GM15510 (cell line): ENCODE measurements around the gene CBL.

Experiments
- POLR2A ChIP-seq: IDR thresholded peaks from 3 replicates; pipeline ENCODE4 v1.6.1; 2011; ENCODE audit warnings: borderline replicate concordance; ENCODE audit not compliant: insufficient read length; ENCODE audit errors: extremely low read depth

Gene CBL

DNA sequence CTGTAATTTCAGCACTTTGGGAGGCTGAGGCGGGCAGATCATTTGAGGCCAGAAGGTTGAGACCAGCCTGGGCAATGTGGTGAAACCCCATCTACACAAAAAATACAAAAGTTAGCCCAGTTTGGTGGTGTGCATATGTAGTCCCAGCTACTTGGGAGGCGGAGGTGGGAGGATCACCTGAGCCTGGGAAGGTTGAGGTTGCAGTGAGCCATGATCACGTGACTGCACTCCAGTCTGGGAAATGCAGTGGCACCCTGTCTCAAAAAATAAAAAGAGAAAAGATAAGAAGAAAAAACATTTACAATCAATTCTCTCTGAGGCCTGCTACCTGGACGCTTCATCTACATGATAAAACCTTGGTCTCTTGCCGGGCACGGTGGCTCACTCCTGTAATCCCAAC lies 7.2 kb upstream of the CBL start:
- TF ChIP-seq POLR2A, result no peak

GRCh38 chr11:119202554-119202953 lies 3.6 kb upstream of the CBL start:
- no peak for TF ChIP-seq POLR2A

DNA sequence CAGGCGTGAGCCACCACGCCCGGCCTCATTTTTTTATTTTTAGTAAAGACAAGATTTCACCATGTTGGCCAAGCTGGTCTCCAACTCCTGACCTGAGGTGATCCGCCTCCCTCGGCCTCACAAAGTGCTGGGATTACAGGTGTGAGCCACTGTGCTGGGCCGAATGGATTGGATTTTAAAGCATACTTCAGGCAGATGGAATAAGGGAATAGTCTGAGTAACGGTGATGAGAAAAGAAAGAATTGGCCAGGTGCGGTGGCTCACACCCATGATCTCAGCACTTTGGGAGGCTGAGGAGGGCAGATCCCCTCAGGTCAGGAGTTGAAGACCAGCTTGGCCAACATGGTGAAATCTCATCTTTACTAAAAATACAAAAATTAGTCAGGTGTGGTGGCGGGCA lies 2.1 kb upstream of the CBL start:
- no peak for TF ChIP-seq POLR2A

- no peak for TF ChIP-seq POLR2A
Observed at GRCh38 chr11:119205080-119205479, 1.1 kb upstream of the CBL start.

- no peak for TF ChIP-seq POLR2A
Observed at GRCh38 chr11:119206511-119207414, 624 bp downstream of the CBL start.

- no peak for TF ChIP-seq POLR2A
Observed at GRCh38 chr11:119207415-119207960, 1.3 kb downstream of the CBL start.

DNA sequence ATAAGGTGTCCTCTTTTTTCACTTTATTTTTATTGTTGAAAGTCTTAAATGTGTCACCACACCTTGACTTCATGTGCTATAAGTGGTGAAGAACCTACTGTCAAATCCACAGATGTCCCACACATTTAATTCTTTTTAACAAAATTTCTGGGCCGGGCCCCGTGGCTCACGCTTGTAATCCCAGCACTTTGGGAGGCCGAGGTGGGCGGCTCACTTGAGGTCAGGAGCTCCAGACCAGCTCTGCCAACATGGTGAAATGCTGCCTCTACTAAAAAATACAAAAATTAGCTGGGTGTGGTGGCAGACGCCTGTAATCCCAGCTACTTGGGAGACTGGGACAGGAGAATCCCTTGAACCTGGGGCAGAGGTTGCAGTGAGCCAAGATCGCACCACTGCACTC lies 3.0 kb downstream of the CBL start:
- no peak for TF ChIP-seq POLR2A

DNA sequence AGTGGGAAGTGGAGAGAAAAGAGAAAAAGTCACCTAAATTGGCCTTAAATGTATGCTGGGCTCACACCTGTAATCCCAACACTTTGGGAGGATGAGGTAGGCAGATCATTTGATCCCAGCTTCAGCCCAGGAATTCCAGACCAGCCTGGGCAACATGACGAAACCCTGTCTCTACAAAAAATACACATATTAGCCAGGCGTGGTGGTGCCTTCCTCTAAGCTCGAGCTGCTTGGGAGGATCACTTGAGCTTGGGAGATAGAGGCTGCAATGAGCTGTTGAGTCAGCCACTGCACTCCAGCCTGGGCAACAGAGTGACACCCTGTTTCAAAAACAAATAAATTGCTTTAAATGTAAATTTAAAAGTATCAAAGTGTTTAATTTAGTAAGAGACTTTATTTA lies 3.9 kb downstream of the CBL start:
- TF ChIP-seq POLR2A, result no peak

DNA sequence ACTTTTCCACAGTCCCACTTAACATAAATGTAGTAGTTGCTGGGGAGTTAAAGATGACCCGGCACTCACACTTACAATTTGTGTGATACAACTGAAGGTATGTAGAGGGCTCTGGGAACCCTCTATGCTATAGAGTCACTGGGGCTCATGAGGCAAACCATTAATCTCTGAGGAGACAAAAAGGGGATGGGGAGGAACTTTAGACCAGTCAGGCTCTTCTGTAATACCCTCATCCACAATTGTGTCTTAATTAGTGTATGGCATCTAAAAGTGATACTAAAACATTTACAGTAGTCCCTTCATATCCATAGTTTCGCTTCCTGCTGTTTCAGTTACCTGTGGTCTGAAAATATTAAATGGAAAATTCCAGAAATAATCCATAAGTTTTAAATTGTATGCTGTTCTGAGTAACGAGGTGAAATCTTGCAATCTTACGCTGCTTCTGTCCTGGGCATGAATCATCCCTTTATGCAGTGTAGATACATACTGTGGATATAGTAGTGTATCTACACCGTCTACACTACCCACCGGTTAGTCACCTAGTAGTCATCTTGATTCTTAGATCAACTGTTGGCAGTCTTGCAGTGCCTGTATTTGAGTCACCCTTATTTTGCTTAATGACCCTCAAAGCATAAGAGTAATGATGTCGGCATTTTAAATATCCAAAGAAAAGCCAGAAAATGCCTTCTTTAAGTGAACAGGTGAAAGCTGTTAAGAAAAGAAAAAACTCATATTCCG lies 12.2 kb downstream of the CBL start:
- TF ChIP-seq POLR2A, result no peak

GRCh38 chr11:119222308-119222707 lies 16.2 kb downstream of the CBL start:
- TF ChIP-seq POLR2A, result no peak

DNA sequence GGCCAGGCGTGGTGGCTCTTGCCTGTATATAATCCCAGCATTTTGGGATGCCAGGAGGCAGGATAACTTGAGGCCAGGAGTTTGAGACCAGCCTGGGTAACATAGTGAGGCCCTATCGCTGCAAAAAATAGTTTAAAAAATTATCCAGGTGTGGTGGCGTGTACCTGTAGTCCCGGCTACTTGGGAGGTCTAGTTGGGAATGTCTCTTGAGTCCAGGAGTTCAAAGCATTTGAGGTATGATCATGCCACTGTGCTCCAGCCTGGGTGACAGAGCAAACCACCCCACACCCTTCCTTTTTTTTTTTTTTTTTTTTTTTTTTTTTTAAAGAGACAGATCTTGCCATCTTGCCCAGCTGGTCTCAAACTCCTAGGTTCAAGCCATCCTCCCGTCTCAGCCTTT lies 16.8 kb downstream of the CBL start:
- no peak for TF ChIP-seq POLR2A

- TF ChIP-seq POLR2A, result no peak
Observed at GRCh38 chr11:119223856-119224255, 17.7 kb downstream of the CBL start.

- TF ChIP-seq POLR2A, result no peak
Observed at GRCh38 chr11:119229288-119229672, 23.1 kb downstream of the CBL start.

DNA sequence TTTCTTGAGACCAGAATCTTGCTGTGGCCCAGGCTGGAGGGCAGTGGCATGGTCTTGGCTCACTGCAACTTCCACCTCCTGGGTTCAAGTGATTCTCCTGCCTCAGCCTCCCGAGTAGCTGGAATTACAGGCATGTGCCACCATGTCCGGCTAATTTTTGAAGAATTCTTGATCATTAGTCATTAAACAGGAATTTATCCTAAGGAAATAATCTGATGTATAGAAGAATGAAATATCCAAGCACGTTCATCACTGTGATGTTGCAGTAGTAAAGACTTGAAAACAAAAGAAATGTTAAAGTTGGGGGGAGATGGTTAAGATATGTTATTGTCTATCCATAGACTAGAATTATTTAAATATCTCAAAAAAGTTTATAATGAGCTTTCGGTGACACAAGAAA lies 23.6 kb downstream of the CBL start:
- no peak for TF ChIP-seq POLR2A

DNA sequence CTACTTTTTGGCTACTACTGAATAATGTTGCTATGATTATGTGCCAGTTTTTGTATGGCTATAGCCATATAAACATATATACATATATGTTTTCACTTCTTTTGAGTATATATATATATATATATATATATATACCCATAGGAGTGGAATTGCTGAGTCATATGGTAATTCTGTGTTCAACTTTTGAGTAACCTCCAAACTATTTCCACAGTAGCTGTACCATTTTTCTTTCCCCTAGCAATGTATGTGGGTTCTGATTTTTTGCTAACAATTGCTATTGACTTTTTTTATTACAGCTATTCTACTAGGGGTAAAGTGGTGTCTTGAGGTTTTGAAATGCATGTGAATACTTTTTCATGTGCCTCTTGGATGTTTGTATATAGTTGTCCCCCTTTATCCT lies 30.4 kb downstream of the CBL start:
- TF ChIP-seq POLR2A, result no peak
